H7 (cell line): ENCODE measurements around the gene ACP6. TPM values are rescaled to one million over a fixed set of nuclear protein-coding genes. Genes with fewer than 3 reads are reported as not detected.

ENCODE experiments used
- DNase-seq: peaks from one replicate; pipeline ENCODE4 v3.0.0; 2012
- H3K27me3 ChIP-seq: 2 replicates; pipeline ENCODE4 v1.6.0; 2011; ENCODE audit warnings: mild to moderate bottlenecking, low read length; ENCODE audit not compliant: control insufficient read depth, insufficient read depth
- H3K36me3 ChIP-seq: replicated peaks from 2 replicates; pipeline ENCODE4 v1.5.1; 2011; ENCODE audit warnings: low read length; ENCODE audit not compliant: control insufficient read depth, insufficient read depth
- H3K4me3 ChIP-seq: 2 replicates; pipeline ENCODE4 v1.5.1; 2011; ENCODE audit warnings: low read depth, mild to moderate bottlenecking, control low read depth, low read length, moderate library complexity; ENCODE audit not compliant: insufficient read depth
- total RNA-seq: library from RNA; depleted of rRNA; stranded (reverse); fragments of >200 nt; shearing (Covaris generic); gene quantifications from 2 replicates; pipeline ENCODE4 v1.2.3, GENCODE V29; 2014; rRNA removed

Gene ACP6
- total RNA-seq, 1 experiment from 2014 or later = 21.0 TPM

GRCh38 chr1:147599362-147600118 lies 70.8 kb downstream of the ACP6 start:
- H3K4me3 ChIP-seq = peak overlapping the region; percentile 71
- peaks cover 3% of the 10 kb centered on the region for H3K27me3 ChIP-seq
- DNase-seq = peak; percentile 97
- H3K36me3 ChIP-seq = no peaks in the 10 kb centered on the region

GRCh38 chr1:147598621-147599361 lies 71.5 kb downstream of the ACP6 start:
- no peaks in the 10 kb centered on the region for H3K36me3 ChIP-seq
- peak overlapping the region; percentile 71 for H3K4me3 ChIP-seq
- H3K27me3 ChIP-seq = peaks cover 3% of the 10 kb centered on the region
- no peak for DNase-seq

GRCh38 chr1:147597010-147597409 lies 73.3 kb downstream of the ACP6 start:
- H3K27me3 ChIP-seq = peaks cover 3% of the 10 kb centered on the region

More at GRCh38 chr1:147597010-147597409, 73.3 kb downstream of the ACP6 start:
- no peak overlapping the region for H3K4me3 ChIP-seq
- DNase-seq = no peak
- no peaks in the 10 kb centered on the region for H3K36me3 ChIP-seq

Other genes starting within 250 kb of the ACP6 start
- gene BCL9, start 129.0 kb downstream of the ACP6 start, total RNA-seq = 34.8 and 35.3 TPM in 2 replicates
- 2.2 and 2.6 TPM in 2 replicates for gene GJA5, start 90.1 kb upstream of the ACP6 start, total RNA-seq
- not detected in 2 replicates for gene GJA8, start 232.3 kb upstream of the ACP6 start, total RNA-seq